SKM-1 (cell line): Measurements from ENCODE around the gene SIL1.

Source experiments
- DNase-seq: peaks from one replicate; lab custom pipeline; 2025; ENCODE audit not compliant: unreplicated experiment; lab: John Stamatoyannopoulos, UW

SIL1 gene

GRCh38 chr5:138964647-138965201 lies 233.4 kb downstream of the SIL1 start:
- no peak for DNase-seq

GRCh38 chr5:138963763-138964371 lies 234.3 kb downstream of the SIL1 start:
- no peak for DNase-seq

- DNase-seq: no peak
These were observed 235.4 kb downstream of the SIL1 start for GRCh38 chr5:138962614-138963370.

GRCh38 chr5:138961729-138962128 lies 236.4 kb downstream of the SIL1 start:
- DNase-seq: no peak

- no peak for DNase-seq
These were observed 236.9 kb downstream of the SIL1 start for GRCh38 chr5:138961221-138961620.

GRCh38 chr5:138960145-138960692 lies 237.9 kb downstream of the SIL1 start:
- DNase-seq: no peak

- no peak for DNase-seq
These were observed 241.4 kb downstream of the SIL1 start for GRCh38 chr5:138956801-138957200.

- no peak for DNase-seq
These were observed 242.4 kb downstream of the SIL1 start for GRCh38 chr5:138955671-138956295.

- no peak for DNase-seq
These were observed 243.0 kb downstream of the SIL1 start for GRCh38 chr5:138955013-138955660.

- no peak for DNase-seq
These were observed 243.7 kb downstream of the SIL1 start for GRCh38 chr5:138954257-138955012.

- no peak for DNase-seq
These were observed 244.5 kb downstream of the SIL1 start for GRCh38 chr5:138953387-138954256.

- DNase-seq: no peak
These were observed 245.2 kb downstream of the SIL1 start for GRCh38 chr5:138952962-138953361.

GRCh38 chr5:138951986-138952735 lies 246.0 kb downstream of the SIL1 start:
- DNase-seq: no peak

- no peak for DNase-seq
These were observed 246.8 kb downstream of the SIL1 start for GRCh38 chr5:138951091-138951985.

GRCh38 chr5:138950421-138951031 lies 247.6 kb downstream of the SIL1 start:
- no peak for DNase-seq

GRCh38 chr5:138949988-138950387 lies 248.2 kb downstream of the SIL1 start:
- DNase-seq: no peak

GRCh38 chr5:138949223-138949574 lies 249.0 kb downstream of the SIL1 start:
- no peak for DNase-seq
